Activated naive CD4-positive, alpha-beta T cell treated with anti-CD3 and anti-CD28 coated beads for 36 hours (primary cell): ENCODE measurements around the gene EFNA5. TPM values are rescaled to one million over a fixed set of nuclear protein-coding genes. Genes with fewer than 3 reads are reported as not detected.
"Not testable (repeated sequence)": the region's sequence is repeated elsewhere in the genome, so short reads cannot be mapped to it uniquely, and the experiment has no call there.

Experiments
- CTCF ChIA-PET: fragments of 350-600 bp; sonication (Branson Sonifier 250); formaldehyde crosslinking; loops from one replicate; lab custom pipeline; 2021; ENCODE audit warnings: antibody characterized with exemption; lab: Charles Lee
- DNase-seq: peaks from one replicate; pipeline ENCODE4 v3.0.0-alpha.2; 2020
- H3K27ac Mint-ChIP-seq: one replicate; pipeline ENCODE4 v1.8.0; 2021; ENCODE audit warnings: mild to moderate bottlenecking, mixed read lengths
- H3K27me3 Mint-ChIP-seq: one replicate; pipeline ENCODE4 v1.8.0; 2021; ENCODE audit warnings: low read depth, mixed read lengths
- H3K36me3 Mint-ChIP-seq: one replicate; pipeline ENCODE4 v1.8.0; 2021; ENCODE audit warnings: low read depth, mixed read lengths
- H3K4me1 Mint-ChIP-seq: one replicate; pipeline ENCODE4 v1.8.0; 2021; ENCODE audit warnings: low read depth, mixed read lengths
- H3K4me3 Mint-ChIP-seq: one replicate; pipeline ENCODE4 v1.8.0; 2021; ENCODE audit warnings: mild to moderate bottlenecking, moderate library complexity, mixed read lengths
- H3K9me3 Mint-ChIP-seq: one replicate; pipeline ENCODE4 v1.8.0; 2021; ENCODE audit warnings: mixed read lengths
- intact Hi-C: fragments of 100-400 bp; cut with micrococcal nuclease; formaldehyde crosslinking; loops from one replicate; pipeline ENCODE4 v1.15.1; 2023
- total RNA-seq, 2 experiments: library from RNA; stranded (reverse); gene quantifications; one replicate each; pipeline ENCODE4 v1.2.3, GENCODE V29; 2021

The EFNA5 gene
- total RNA-seq, 2 experiments from 2014 or later = not detected

DNA sequence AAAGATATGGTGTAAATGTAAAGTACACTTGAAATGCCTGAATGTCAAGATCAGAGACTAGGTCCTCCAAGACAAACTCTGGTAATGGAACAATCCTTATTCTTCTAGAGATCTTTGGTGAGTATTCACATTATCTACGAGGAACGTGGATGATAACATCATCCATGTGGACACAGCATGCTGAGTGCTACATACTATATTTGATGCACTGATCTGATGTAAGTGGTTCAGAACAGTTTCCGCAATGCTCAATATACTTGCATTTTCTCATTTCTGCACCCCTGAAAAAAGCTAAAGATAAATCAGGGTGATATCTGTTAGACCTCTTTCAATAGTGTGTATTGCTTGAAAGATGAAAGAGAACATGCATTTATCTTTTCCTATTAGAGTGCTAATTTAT lies 226.8 kb downstream of the EFNA5 start:
- intact Hi-C loops = no loop called here
- H3K27me3 Mint-ChIP-seq = peaks cover 10% of the 10 kb centered on the region

DNA sequence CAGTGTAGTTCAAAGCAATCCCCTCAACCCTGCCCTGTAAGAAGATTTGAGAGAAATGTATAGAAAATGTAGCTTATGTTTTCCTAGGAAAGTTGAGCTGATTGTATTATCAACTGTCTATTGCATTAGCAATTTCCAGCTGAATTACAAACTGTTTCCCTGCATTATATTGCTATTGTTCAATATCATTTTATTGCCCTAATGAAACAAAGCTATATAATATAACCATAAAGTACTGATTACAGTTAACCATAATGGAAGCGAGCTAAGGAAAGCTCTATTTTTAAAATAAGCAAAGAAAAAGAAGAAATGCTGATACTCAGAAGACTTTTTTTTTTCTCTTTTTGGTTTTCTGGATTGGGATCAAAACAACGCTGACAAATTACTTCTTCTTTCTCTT lies 228.3 kb downstream of the EFNA5 start:
- intact Hi-C loops = no loop called here
- H3K27me3 Mint-ChIP-seq = peaks cover 8% of the 10 kb centered on the region
- CTCF ChIA-PET = interaction anchor here (0.7 kb wide), 1 partner anchor 10 kb away, joined by 3 read pairs; no protein-coding TSS in a partner anchor
- no peaks in the 10 kb centered on the region for H3K36me3 Mint-ChIP-seq
- H3K9me3 Mint-ChIP-seq = peaks cover 5% of the 10 kb centered on the region
- H3K4me1 Mint-ChIP-seq = no peaks in the 10 kb centered on the region
- no peak overlapping the region for H3K4me3 Mint-ChIP-seq
- H3K27ac Mint-ChIP-seq = no peak overlapping the region
- DNase-seq = no peak

More for the DNA sequence above, 226.8 kb downstream of the EFNA5 start:
- Mint-ChIP-seq H3K27ac (no peak overlapping the region), H3K4me3 (no peak overlapping the region), H3K9me3 (peaks cover 6% of the 10 kb centered on the region), H3K36me3 (peaks cover 2% of the 10 kb centered on the region), H3K4me1 (no peaks in the 10 kb centered on the region)
- CTCF ChIA-PET = no interaction called here
- no peak for DNase-seq

DNA sequence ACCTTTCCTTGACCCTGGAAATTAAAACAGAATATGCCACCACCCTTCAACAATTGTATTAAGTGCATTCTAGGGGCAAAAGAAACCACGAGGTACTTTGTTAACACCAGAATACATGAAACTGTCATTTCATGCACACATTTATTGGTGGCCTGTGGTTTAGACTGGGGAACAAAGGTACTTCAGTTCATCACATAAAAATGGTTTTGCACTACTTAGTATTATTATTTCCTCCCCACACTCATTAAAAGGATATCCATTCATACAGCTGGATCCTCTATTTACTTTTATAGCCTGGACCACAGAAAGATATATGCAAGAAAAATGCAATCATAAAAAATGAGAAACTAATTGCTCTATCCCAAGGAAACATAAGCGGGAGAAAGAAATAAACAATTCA lies 230.9 kb downstream of the EFNA5 start:
- intact Hi-C loops = no loop called here
- Mint-ChIP-seq H3K27ac (no peak overlapping the region), H3K4me1 (no peaks in the 10 kb centered on the region), H3K36me3 (no peaks in the 10 kb centered on the region), H3K27me3 (peaks cover 7% of the 10 kb centered on the region), H3K4me3 (no peak overlapping the region), H3K9me3 (peaks cover 5% of the 10 kb centered on the region)
- CTCF ChIA-PET = no interaction called here
- no peak for DNase-seq

- Mint-ChIP-seq H3K4me3 (no peak overlapping the region), H3K27me3 (peaks cover 5% of the 10 kb centered on the region), H3K4me1 (no peaks in the 10 kb centered on the region), H3K27ac (no peak overlapping the region), H3K9me3 (peaks cover 5% of the 10 kb centered on the region), H3K36me3 (no peaks in the 10 kb centered on the region)
- no peak for DNase-seq
- intact Hi-C loops = no loop called here
- CTCF ChIA-PET = no interaction called here
Measured at GRCh38 chr5:107437986-107438510, 232.7 kb downstream of the EFNA5 start.

GRCh38 chr5:107437154-107437553 lies 233.6 kb downstream of the EFNA5 start:
- no peaks in the 10 kb centered on the region for H3K36me3 Mint-ChIP-seq
- no peak for DNase-seq
- peaks cover 5% of the 10 kb centered on the region for H3K9me3 Mint-ChIP-seq
- H3K4me3 Mint-ChIP-seq = no peak overlapping the region
- no peaks in the 10 kb centered on the region for H3K4me1 Mint-ChIP-seq
- no peak overlapping the region for H3K27ac Mint-ChIP-seq
- intact Hi-C loops = no loop called here
- H3K27me3 Mint-ChIP-seq = peaks cover 5% of the 10 kb centered on the region
- CTCF ChIA-PET = no interaction called here

- DNase-seq = no peak
- peaks cover 5% of the 10 kb centered on the region for H3K27me3 Mint-ChIP-seq
- H3K9me3 Mint-ChIP-seq = peaks cover 5% of the 10 kb centered on the region
- CTCF ChIA-PET = no interaction called here
- no peaks in the 10 kb centered on the region for H3K4me1 Mint-ChIP-seq
- intact Hi-C loops = no loop called here
- no peaks in the 10 kb centered on the region for H3K36me3 Mint-ChIP-seq
- no peak overlapping the region for H3K27ac Mint-ChIP-seq
- H3K4me3 Mint-ChIP-seq = no peak overlapping the region
Measured at GRCh38 chr5:107436201-107436600, 234.5 kb downstream of the EFNA5 start.

GRCh38 chr5:107435061-107435460 lies 235.7 kb downstream of the EFNA5 start:
- CTCF ChIA-PET = no interaction called here
- Mint-ChIP-seq H3K4me1 (no peaks in the 10 kb centered on the region), H3K36me3 (no peaks in the 10 kb centered on the region), H3K9me3 (peaks cover 5% of the 10 kb centered on the region), H3K27ac (no peak overlapping the region), H3K27me3 (peaks cover 5% of the 10 kb centered on the region), H3K4me3 (no peak overlapping the region)
- intact Hi-C loops = no loop called here
- DNase-seq = no peak

- H3K4me1 Mint-ChIP-seq, intact Hi-C loops, H3K27me3 Mint-ChIP-seq, H3K9me3 Mint-ChIP-seq, H3K4me3 Mint-ChIP-seq, DNase-seq, H3K27ac Mint-ChIP-seq, H3K36me3 Mint-ChIP-seq: not testable (repeated sequence)
- CTCF ChIA-PET = interaction anchor here (0.8 kb wide), 1 partner anchor 311 kb away, joined by 3 read pairs; no protein-coding TSS in a partner anchor
Measured at GRCh38 chr5:107433646-107434045, 237.1 kb downstream of the EFNA5 start.

GRCh38 chr5:107431998-107432397 lies 238.7 kb downstream of the EFNA5 start:
- CTCF ChIA-PET = interaction anchor here (0.7 kb wide), 1 partner anchor 10 kb away, joined by 3 read pairs; no protein-coding TSS in a partner anchor
- Mint-ChIP-seq H3K27ac (no peak overlapping the region), H3K36me3 (no peaks in the 10 kb centered on the region), H3K4me3 (no peak overlapping the region), H3K9me3 (no peaks in the 10 kb centered on the region), H3K27me3 (peaks cover 6% of the 10 kb centered on the region), H3K4me1 (no peaks in the 10 kb centered on the region)
- no peak for DNase-seq
- intact Hi-C loops = no loop called here

GRCh38 chr5:107431536-107431935 lies 239.2 kb downstream of the EFNA5 start:
- DNase-seq = no peak
- Mint-ChIP-seq H3K9me3 (no peaks in the 10 kb centered on the region), H3K4me3 (no peak overlapping the region), H3K4me1 (no peaks in the 10 kb centered on the region), H3K27me3 (peaks cover 6% of the 10 kb centered on the region), H3K27ac (no peak overlapping the region), H3K36me3 (no peaks in the 10 kb centered on the region)
- intact Hi-C loops = no loop called here
- CTCF ChIA-PET = no interaction called here

- Mint-ChIP-seq H3K4me3 (no peak overlapping the region), H3K4me1 (no peaks in the 10 kb centered on the region)
Measured at GRCh38 chr5:107430071-107430625, 240.6 kb downstream of the EFNA5 start.

DNA sequence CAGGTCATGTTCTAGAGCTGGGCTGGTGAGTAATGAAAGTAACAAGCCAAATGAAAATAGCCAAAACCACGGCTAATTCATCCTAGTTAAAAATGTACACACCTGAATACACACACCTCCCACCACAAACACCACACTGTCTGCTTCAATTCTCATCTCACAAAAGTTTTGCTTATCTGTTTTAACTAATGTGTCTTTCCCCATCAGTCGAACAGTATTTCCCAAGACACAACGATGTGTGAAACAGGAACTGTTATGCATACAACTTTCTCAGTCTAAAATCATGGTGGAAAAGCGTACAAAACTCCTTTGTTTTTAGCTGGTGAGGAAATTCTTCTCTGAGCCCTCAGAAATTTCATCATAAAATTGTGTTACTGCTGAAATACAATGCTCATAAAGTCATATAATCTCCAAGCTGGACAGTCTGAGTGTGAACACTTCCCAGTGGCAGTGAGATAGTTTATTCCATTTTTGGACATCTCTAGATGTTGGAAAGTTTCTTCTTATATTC lies 242.4 kb downstream of the EFNA5 start:
- CTCF ChIA-PET = no interaction called here
- intact Hi-C loops = no loop called here
- Mint-ChIP-seq H3K4me3 (no peak overlapping the region), H3K27ac (no peak overlapping the region), H3K9me3 (no peaks in the 10 kb centered on the region), H3K36me3 (no peaks in the 10 kb centered on the region), H3K27me3 (peaks cover 3% of the 10 kb centered on the region), H3K4me1 (no peaks in the 10 kb centered on the region)
- DNase-seq = no peak

More at GRCh38 chr5:107430071-107430625, 240.6 kb downstream of the EFNA5 start:
- CTCF ChIA-PET = no interaction called here
- intact Hi-C loops = no loop called here
- no peak overlapping the region for H3K27ac Mint-ChIP-seq
- no peaks in the 10 kb centered on the region for H3K36me3 Mint-ChIP-seq
- H3K27me3 Mint-ChIP-seq = peaks cover 3% of the 10 kb centered on the region
- no peak for DNase-seq
- no peaks in the 10 kb centered on the region for H3K9me3 Mint-ChIP-seq

- Mint-ChIP-seq H3K4me1 (no peaks in the 10 kb centered on the region), H3K27me3 (peaks cover 3% of the 10 kb centered on the region), H3K9me3 (no peaks in the 10 kb centered on the region), H3K36me3 (no peaks in the 10 kb centered on the region), H3K4me3 (no peak overlapping the region), H3K27ac (no peak overlapping the region)
- CTCF ChIA-PET = no interaction called here
- intact Hi-C loops = no loop called here
- DNase-seq = no peak
Measured at GRCh38 chr5:107426872-107427271, 243.9 kb downstream of the EFNA5 start.
